Measurements from ENCODE around the gene SRPX2. TPM values are rescaled to one million over a fixed set of nuclear protein-coding genes. Genes with fewer than 3 reads are reported as not detected.
A peak's percentile ranks its signal among the peaks of the same experiment; 100 is the strongest.

The SRPX2 gene
- total RNA-seq, 1 donor from 2014 or later: 1.1 TPM

GRCh38 chrX:100654261-100654660, 10.3 kb downstream of the SRPX2 start:
- no peak for TF ChIP-seq CTCF (IDR thresholded peaks at IDR 0.05; ENCODE audit: unreplicated experiment)
- DNase-seq (ENCODE audit: low spot score): no peak
- Mint-ChIP-seq H3K36me3 (ENCODE audit: low read depth, unreplicated experiment) (no peaks in the 10 kb centered on the region), H3K9me3 (ENCODE audit: unreplicated experiment) (no peaks in the 10 kb centered on the region), H3K27me3 (ENCODE audit: unreplicated experiment) (no peaks in the 10 kb centered on the region), H3K4me3 (ENCODE audit: unreplicated experiment) (no peak overlapping the region), H3K27ac (ENCODE audit: unreplicated experiment) (no peak overlapping the region), H3K4me1 (ENCODE audit: unreplicated experiment) (peaks cover 19% of the 10 kb centered on the region)

- DNase-seq (ENCODE audit: low spot score): no peak
- TF ChIP-seq CTCF (IDR thresholded peaks at IDR 0.05; ENCODE audit: unreplicated experiment): no peak
- Mint-ChIP-seq H3K9me3 (ENCODE audit: unreplicated experiment) (no peaks in the 10 kb centered on the region), H3K36me3 (ENCODE audit: low read depth, unreplicated experiment) (no peaks in the 10 kb centered on the region), H3K27me3 (ENCODE audit: unreplicated experiment) (no peaks in the 10 kb centered on the region), H3K4me1 (ENCODE audit: unreplicated experiment) (peaks cover 15% of the 10 kb centered on the region), H3K27ac (ENCODE audit: unreplicated experiment) (peak overlapping the region; percentile 94), H3K4me3 (ENCODE audit: unreplicated experiment) (no peak overlapping the region)
These were observed 15.0 kb downstream of the SRPX2 start for GRCh38 chrX:100658941-100659381.

- no peaks in the 10 kb centered on the region for H3K27me3 Mint-ChIP-seq (ENCODE audit: unreplicated experiment)
- no peak for TF ChIP-seq CTCF (IDR thresholded peaks at IDR 0.05; ENCODE audit: unreplicated experiment)
- peaks cover 15% of the 10 kb centered on the region for H3K4me1 Mint-ChIP-seq (ENCODE audit: unreplicated experiment)
- no peaks in the 10 kb centered on the region for H3K9me3 Mint-ChIP-seq (ENCODE audit: unreplicated experiment)
- H3K27ac Mint-ChIP-seq (ENCODE audit: unreplicated experiment): peak overlapping the region; percentile 94
- no peak for DNase-seq (ENCODE audit: low spot score)
- H3K4me3 Mint-ChIP-seq (ENCODE audit: unreplicated experiment): no peak overlapping the region
- no peaks in the 10 kb centered on the region for H3K36me3 Mint-ChIP-seq (ENCODE audit: low read depth, unreplicated experiment)
These were observed 15.6 kb downstream of the SRPX2 start for GRCh38 chrX:100659431-100660137.

GRCh38 chrX:100662170-100662569, 18.2 kb downstream of the SRPX2 start:
- Mint-ChIP-seq H3K36me3 (ENCODE audit: low read depth, unreplicated experiment) (no peaks in the 10 kb centered on the region), H3K27ac (ENCODE audit: unreplicated experiment) (no peak overlapping the region), H3K27me3 (ENCODE audit: unreplicated experiment) (no peaks in the 10 kb centered on the region), H3K4me3 (ENCODE audit: unreplicated experiment) (no peak overlapping the region), H3K9me3 (ENCODE audit: unreplicated experiment) (no peaks in the 10 kb centered on the region), H3K4me1 (ENCODE audit: unreplicated experiment) (peaks cover 15% of the 10 kb centered on the region)
- TF ChIP-seq CTCF (IDR thresholded peaks at IDR 0.05; ENCODE audit: unreplicated experiment): no peak
- DNase-seq (ENCODE audit: low spot score): no peak

- H3K27ac Mint-ChIP-seq (ENCODE audit: unreplicated experiment): no peak overlapping the region
- no peaks in the 10 kb centered on the region for H3K36me3 Mint-ChIP-seq (ENCODE audit: low read depth, unreplicated experiment)
- H3K4me3 Mint-ChIP-seq (ENCODE audit: unreplicated experiment): no peak overlapping the region
- no peaks in the 10 kb centered on the region for H3K9me3 Mint-ChIP-seq (ENCODE audit: unreplicated experiment)
- no peak for DNase-seq (ENCODE audit: low spot score)
- no peak for TF ChIP-seq CTCF (IDR thresholded peaks at IDR 0.05; ENCODE audit: unreplicated experiment)
- H3K27me3 Mint-ChIP-seq (ENCODE audit: unreplicated experiment): no peaks in the 10 kb centered on the region
- H3K4me1 Mint-ChIP-seq (ENCODE audit: unreplicated experiment): peaks cover 13% of the 10 kb centered on the region
These were observed 18.8 kb downstream of the SRPX2 start for GRCh38 chrX:100662796-100663195.
